ENCODE results near the gene U2AF1L4. TPM values are rescaled to one million over a fixed set of nuclear protein-coding genes. Genes with fewer than 3 reads are reported as not detected.

Gene U2AF1L4
- polyA plus RNA-seq, 3 donors: 6.2 to 140 (median 8.7) TPM

DNA sequence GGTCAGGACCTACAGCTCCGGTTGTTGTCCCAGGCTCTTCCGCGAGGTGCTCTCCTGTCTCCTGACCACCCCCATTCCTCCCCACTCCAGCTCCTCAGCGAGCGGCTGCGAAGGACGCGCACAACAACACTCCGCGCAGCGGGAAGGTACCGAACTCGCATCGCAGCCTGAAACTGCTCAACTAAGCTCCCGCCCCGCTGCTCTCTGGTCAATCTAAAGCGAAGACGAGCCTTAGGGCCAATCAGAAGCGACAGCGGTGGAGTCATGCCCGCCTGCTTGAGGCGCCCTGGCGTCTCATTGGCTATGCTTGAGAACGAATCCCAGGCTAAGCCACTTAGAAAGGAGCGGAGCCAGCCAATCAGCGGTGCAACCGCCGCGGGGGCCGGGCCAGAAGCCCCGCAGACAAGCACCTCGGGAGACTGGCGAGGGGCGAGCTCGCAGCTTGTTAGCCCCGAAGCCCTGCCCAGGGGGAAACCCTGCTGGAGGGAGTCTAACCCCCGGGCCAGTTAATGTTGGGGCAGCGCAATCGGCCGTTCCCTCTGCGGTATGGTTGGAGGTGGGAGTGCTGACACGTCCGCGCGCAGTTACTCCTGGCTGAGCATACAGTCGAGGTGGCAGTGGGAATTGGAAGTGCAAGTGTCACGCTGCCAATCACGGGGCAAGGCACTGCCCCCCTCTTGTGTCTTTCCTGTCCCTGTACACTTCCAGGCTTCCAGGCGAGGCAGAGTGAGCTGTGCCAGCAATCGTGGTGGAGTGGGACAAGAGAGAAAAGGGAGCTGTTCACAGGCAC is 42.8 kb downstream of the U2AF1L4 start:
- Histone ChIP-seq H3K79me2 (ENCODE audit: insufficient read depth, low read length) (no peaks in the 10 kb centered on the region), H2AFZ (ENCODE audit: insufficient read depth, low read depth, low read length, poor library complexity, severe bottlenecking) (peak overlapping the region; percentile 87), H3K27ac (ENCODE audit: low read depth in 1 of 2, low read length in 2 of 2) (no peak overlapping the region), H3K36me3 (replicated peaks in 1 of 2; ENCODE audit: control insufficient read depth in 1 of 2, insufficient read depth in 2 of 2, low read length in 2 of 2) (no peaks in the 10 kb centered on the region), H3K4me3 (replicated peaks in 1 of 3; ENCODE audit: low read depth in 2 of 3, low read length in 3 of 3) (peak overlapping the region; percentile 17 to 78 (median 50)), H3K9me3 (replicated peaks in 1 of 2; ENCODE audit: control insufficient read depth in 1 of 2, insufficient read depth in 1 of 2, low read length in 2 of 2) (no peaks in the 10 kb centered on the region), H4K20me1 (ENCODE audit: insufficient read depth, low read length) (no peaks in the 10 kb centered on the region), H3K4me2 (replicated peaks; ENCODE audit: extremely low read depth, low read length, poor library complexity, severe bottlenecking) (peak overlapping the region; percentile 92), H3K9ac (ENCODE audit: insufficient read depth, low read length, poor library complexity, severe bottlenecking) (peak overlapping the region; percentile 38), H3K4me1 (ENCODE audit: control insufficient read depth in 1 of 2, insufficient read depth in 2 of 2, low read length in 2 of 2) (peaks cover 12 to 13% of the 10 kb centered on the region in 2 donors), H3K27me3 (ENCODE audit: control insufficient read depth in 2 of 2, insufficient read depth in 2 of 2, low read length in 2 of 2) (peaks cover 0 to 23% of the 10 kb centered on the region in 2 donors)
- H3K4me3 Mint-ChIP-seq: peak overlapping the region; percentile 85 to 99
- H3K27me3 Mint-ChIP-seq (ENCODE audit: low read depth in 3 of 3): peaks cover 29 to 37% (median 33%) of the 10 kb centered on the region in 3 donors
- intact Hi-C loops (cut with micrococcal nuclease): no loop called here
- H3K4me1 Mint-ChIP-seq: peaks cover 9% of the 10 kb centered on the region
- peaks cover 0 to 12% (median 3%) of the 10 kb centered on the region in 7 donors for H3K9me3 Mint-ChIP-seq
- no peak for TF ChIP-seq CTCF (IDR thresholded peaks at IDR 0.05)
- peaks cover 0 to 4% of the 10 kb centered on the region in 2 donors for H3K36me3 Mint-ChIP-seq
- peak; percentile 84 to 89 (median 85) for DNase-seq
- peak overlapping the region in 4 of 7 donors; percentile 53 to 87 (median 58) for H3K27ac Mint-ChIP-seq
- WGBS (ENCODE audit: insufficient coverage): under 1% methylated on average over 47 of the region's 50 CpGs

DNA sequence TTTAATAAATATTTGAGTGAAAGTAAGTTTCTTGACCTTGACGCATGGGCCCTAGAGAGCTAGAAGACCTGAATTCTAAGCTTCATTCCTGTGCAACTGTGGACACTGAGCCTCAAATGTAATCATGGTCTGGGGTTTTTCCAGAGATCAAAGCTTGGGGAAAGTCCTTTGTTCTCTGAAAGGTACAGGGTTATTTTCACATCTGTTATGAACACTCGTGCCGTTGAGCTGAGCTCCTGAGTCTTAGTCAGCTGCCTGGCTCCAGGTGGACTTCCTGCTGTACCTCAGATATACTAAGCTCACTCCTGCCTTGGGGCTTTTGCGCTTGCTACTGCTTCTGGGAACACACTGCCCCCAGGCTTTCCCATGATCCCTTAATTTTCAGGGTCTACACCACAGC is 48.4 kb downstream of the U2AF1L4 start:
- Histone ChIP-seq H3K4me1 (ENCODE audit: control insufficient read depth in 1 of 2, insufficient read depth in 2 of 2, low read length in 2 of 2) (peaks cover 1 to 3% of the 10 kb centered on the region in 2 donors), H4K20me1 (ENCODE audit: insufficient read depth, low read length) (no peaks in the 10 kb centered on the region), H3K4me3 (replicated peaks in 1 of 3; ENCODE audit: low read depth in 2 of 3, low read length in 3 of 3) (no peak overlapping the region), H3K9ac (ENCODE audit: insufficient read depth, low read length, poor library complexity, severe bottlenecking) (no peak overlapping the region), H2AFZ (ENCODE audit: insufficient read depth, low read depth, low read length, poor library complexity, severe bottlenecking) (no peak overlapping the region), H3K9me3 (replicated peaks in 1 of 2; ENCODE audit: control insufficient read depth in 1 of 2, insufficient read depth in 1 of 2, low read length in 2 of 2) (no peaks in the 10 kb centered on the region), H3K79me2 (ENCODE audit: insufficient read depth, low read length) (no peaks in the 10 kb centered on the region), H3K4me2 (replicated peaks; ENCODE audit: extremely low read depth, low read length, poor library complexity, severe bottlenecking) (no peak overlapping the region), H3K27me3 (ENCODE audit: control insufficient read depth in 2 of 2, insufficient read depth in 2 of 2, low read length in 2 of 2) (no peaks in the 10 kb centered on the region), H3K27ac (ENCODE audit: low read depth in 1 of 2, low read length in 2 of 2) (no peak overlapping the region), H3K36me3 (replicated peaks in 1 of 2; ENCODE audit: control insufficient read depth in 1 of 2, insufficient read depth in 2 of 2, low read length in 2 of 2) (no peaks in the 10 kb centered on the region)
- no peak for TF ChIP-seq CTCF (IDR thresholded peaks at IDR 0.05)
- 81% methylated on average over 4 of the region's 4 CpGs for WGBS (ENCODE audit: insufficient coverage)
- H3K27me3 Mint-ChIP-seq (ENCODE audit: low read depth in 3 of 3): peaks cover 8 to 14% (median 12%) of the 10 kb centered on the region in 3 donors
- no peak overlapping the region for H3K27ac Mint-ChIP-seq
- intact Hi-C loops (cut with micrococcal nuclease): no loop called here
- H3K4me3 Mint-ChIP-seq: no peak overlapping the region
- H3K4me1 Mint-ChIP-seq: peaks cover 1% of the 10 kb centered on the region
- no peak for DNase-seq
- H3K9me3 Mint-ChIP-seq: peaks cover 0 to 2% (median 0%) of the 10 kb centered on the region in 7 donors
- H3K36me3 Mint-ChIP-seq: no peaks in the 10 kb centered on the region

All from CD14-positive monocyte (primary cell).